ENCODE results near the gene MAPKAP1.

DNA sequence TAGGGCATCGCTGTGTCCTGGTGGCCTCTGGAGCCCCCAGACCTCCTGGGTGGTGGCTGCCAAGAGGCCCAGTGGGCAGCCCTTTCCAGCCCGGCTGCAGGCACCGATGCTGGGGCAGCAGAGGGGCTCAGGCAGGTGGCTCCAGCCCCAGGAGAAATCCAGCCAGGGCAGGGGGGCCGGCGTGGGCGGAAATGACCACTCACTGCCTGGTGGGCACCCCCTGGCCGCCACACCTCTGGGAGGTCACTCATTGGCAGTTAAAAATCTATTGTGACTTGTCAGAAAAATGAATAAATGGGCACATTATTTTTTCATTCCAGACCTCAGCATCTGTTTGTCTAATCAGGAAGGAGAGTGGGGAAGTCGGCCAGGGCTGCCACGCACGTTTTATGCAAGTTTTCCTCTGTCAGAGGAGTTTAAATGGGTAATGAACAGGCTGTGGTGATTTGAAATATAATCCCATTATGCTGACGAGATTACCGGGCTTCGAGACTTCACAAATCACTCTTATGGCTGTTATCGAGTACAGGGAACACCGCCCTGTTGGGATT lies 273.5 kb downstream of the MAPKAP1 start:
- TF ChIP-seq, protein P1, sequence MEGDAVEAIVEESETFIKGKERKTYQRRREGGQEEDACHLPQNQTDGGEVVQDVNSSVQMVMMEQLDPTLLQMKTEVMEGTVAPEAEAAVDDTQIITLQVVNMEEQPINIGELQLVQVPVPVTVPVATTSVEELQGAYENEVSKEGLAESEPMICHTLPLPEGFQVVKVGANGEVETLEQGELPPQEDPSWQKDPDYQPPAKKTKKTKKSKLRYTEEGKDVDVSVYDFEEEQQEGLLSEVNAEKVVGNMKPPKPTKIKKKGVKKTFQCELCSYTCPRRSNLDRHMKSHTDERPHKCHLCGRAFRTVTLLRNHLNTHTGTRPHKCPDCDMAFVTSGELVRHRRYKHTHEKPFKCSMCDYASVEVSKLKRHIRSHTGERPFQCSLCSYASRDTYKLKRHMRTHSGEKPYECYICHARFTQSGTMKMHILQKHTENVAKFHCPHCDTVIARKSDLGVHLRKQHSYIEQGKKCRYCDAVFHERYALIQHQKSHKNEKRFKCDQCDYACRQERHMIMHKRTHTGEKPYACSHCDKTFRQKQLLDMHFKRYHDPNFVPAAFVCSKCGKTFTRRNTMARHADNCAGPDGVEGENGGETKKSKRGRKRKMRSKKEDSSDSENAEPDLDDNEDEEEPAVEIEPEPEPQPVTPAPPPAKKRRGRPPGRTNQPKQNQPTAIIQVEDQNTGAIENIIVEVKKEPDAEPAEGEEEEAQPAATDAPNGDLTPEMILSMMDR (IDR thresholded peaks at IDR 0.05; ENCODE audit: borderline replicate concordance, extremely low read depth, low read length, poor library complexity, severe bottlenecking) = no peak
- TF ChIP-seq EZH2 (IDR thresholded peaks at IDR 0.05; ENCODE audit: borderline replicate concordance, low read depth, low read length, severe bottlenecking) = no peak

Measured in DND-41 (cell line).